ENCODE data around the gene PCDH15.

The PCDH15 gene

DNA sequence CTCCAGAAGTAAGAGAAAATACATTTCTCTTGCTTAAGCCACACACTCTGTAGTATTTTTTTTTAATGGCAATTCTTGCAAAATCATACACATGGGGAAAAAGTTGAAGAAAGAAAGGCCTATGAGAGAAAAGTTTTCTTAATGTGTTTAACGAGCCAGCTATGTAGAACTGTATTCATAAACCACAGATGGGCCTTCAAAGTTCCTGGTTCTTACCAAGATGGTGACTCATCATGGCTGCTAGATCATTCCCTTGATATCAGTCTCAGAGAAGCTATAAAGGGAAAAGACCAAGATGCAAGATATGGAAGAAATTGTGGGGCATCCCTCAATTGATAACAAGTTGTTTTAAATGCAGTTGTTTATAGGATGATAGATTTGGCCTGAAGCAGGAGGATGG, 1035.7 kb downstream of the PCDH15 start:
- FAIRE-seq, result no peak
- no peak for DNase-seq (ENCODE audit: insufficient read length, low spot score)

- FAIRE-seq, result no peak
- no peak for DNase-seq (ENCODE audit: insufficient read length, low spot score)
Measured at GRCh38 chr10:53754596-53755250, 1046.3 kb downstream of the PCDH15 start.
